Non-pigmented ciliary epithelial cell (primary cell): ENCODE measurements around the gene PYGL.

ENCODE experiments used
- DNase-seq: peaks from one replicate; pipeline ENCODE4 v3.0.0-alpha.2; 2010; ENCODE audit warnings: low read depth

Gene PYGL

GRCh38 chr14:50871914-50872732, 72.2 kb downstream of the PYGL start, which contains the start of gene ABHD12B:
TSS of gene ABHD12B (plus strand) at chr14:50872053. CDS start at chr14:50872175, 122 bp downstream.
- no peak for DNase-seq

- no peak for DNase-seq
These were observed 73.1 kb downstream of the PYGL start for GRCh38 chr14:50871228-50871627.

GRCh38 chr14:50865391-50866076, 78.7 kb downstream of the PYGL start:
- peak; percentile 23 for DNase-seq

- no peak for DNase-seq
These were observed 79.3 kb downstream of the PYGL start for GRCh38 chr14:50864946-50865345.

- DNase-seq: no peak
These were observed 80.0 kb downstream of the PYGL start for GRCh38 chr14:50864237-50864636.

GRCh38 chr14:50862036-50862570, 82.2 kb downstream of the PYGL start:
- no peak for DNase-seq

- peak; percentile 56 for DNase-seq
These were observed 83.7 kb downstream of the PYGL start for GRCh38 chr14:50860478-50861086.

GRCh38 chr14:50859296-50859624, 85.0 kb downstream of the PYGL start:
- no peak for DNase-seq

GRCh38 chr14:50856660-50857059, 87.6 kb downstream of the PYGL start:
- no peak for DNase-seq

GRCh38 chr14:50855558-50855957, 88.7 kb downstream of the PYGL start:
- DNase-seq: no peak
